Mucosa of stomach (tissue), 1 donor: ENCODE results near the gene KRTDAP.

Source experiments
- H3K27me3 ChIP-seq: one replicate; pipeline ENCODE4 v1.7.0; 2013; ENCODE audit warnings: mild to moderate bottlenecking, low read length; ENCODE audit not compliant: control insufficient read depth, insufficient read depth
- H3K36me3 ChIP-seq: one replicate; pipeline ENCODE4 v1.7.0; 2013; ENCODE audit warnings: low read length; ENCODE audit not compliant: control insufficient read depth, insufficient read depth
- H3K4me1 ChIP-seq: one replicate; pipeline ENCODE4 v1.7.0; 2013; ENCODE audit warnings: mild to moderate bottlenecking, low read length; ENCODE audit not compliant: control insufficient read depth, insufficient read depth
- H3K4me3 ChIP-seq: one replicate; pipeline ENCODE4 v1.7.0; 2013; ENCODE audit warnings: low read length
- H3K9ac ChIP-seq: one replicate; pipeline ENCODE4 v1.7.0; 2013; ENCODE audit warnings: mild to moderate bottlenecking, low read length, moderate library complexity
- H3K9me3 ChIP-seq: one replicate; pipeline ENCODE4 v1.7.0; 2013; ENCODE audit warnings: mild to moderate bottlenecking, low read length, moderate library complexity; ENCODE audit not compliant: control insufficient read depth
- donor health status: Pancreatic carcinoma.

The KRTDAP gene

GRCh38 chr19:35524181-35524837 lies 34.0 kb upstream of the KRTDAP start:
- H3K27me3 ChIP-seq, result no peaks in the 10 kb centered on the region
- H3K9me3 ChIP-seq, result no peaks in the 10 kb centered on the region
- no peaks in the 10 kb centered on the region for H3K4me1 ChIP-seq
- H3K4me3 ChIP-seq, result no peak overlapping the region
- no peaks in the 10 kb centered on the region for H3K36me3 ChIP-seq
- no peak overlapping the region for H3K9ac ChIP-seq

DNA sequence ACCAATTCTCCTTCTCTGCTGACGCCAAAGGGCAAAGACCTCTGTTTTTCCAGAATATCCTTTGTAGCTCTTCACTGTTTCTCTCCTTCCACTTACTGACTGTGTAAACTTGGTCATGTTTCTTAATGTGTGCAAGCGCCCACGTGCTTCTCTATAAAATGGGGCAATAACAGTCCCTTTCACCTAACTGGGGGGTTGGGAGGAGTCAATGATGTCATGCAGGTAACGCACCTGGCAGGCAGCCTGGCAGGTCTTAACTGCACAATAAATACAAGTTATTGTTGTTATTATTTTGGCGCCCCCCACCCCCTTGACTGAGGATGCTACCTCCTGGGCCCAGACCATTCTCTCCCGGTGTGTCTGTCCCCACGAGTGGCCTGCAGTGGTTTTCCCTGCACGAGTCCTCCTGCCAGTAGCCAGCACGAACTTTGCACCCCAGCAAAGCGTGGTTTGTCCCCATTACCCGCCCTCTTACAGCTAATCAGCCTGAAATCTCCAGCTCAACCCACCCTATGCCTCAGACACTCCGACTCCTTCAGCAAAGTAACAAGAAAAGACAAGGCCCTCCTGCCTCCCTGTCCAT lies 32.6 kb upstream of the KRTDAP start:
- Histone ChIP-seq H3K36me3 (no peaks in the 10 kb centered on the region), H3K9me3 (no peaks in the 10 kb centered on the region), H3K4me3 (no peak overlapping the region), H3K27me3 (no peaks in the 10 kb centered on the region), H3K9ac (no peak overlapping the region), H3K4me1 (no peaks in the 10 kb centered on the region)

- H3K4me1 ChIP-seq, result no peaks in the 10 kb centered on the region
- no peaks in the 10 kb centered on the region for H3K36me3 ChIP-seq
- no peaks in the 10 kb centered on the region for H3K9me3 ChIP-seq
- no peaks in the 10 kb centered on the region for H3K27me3 ChIP-seq
- no peak overlapping the region for H3K4me3 ChIP-seq
- no peak overlapping the region for H3K9ac ChIP-seq
Measured at GRCh38 chr19:35521124-35521743, 31.0 kb upstream of the KRTDAP start.

DNA sequence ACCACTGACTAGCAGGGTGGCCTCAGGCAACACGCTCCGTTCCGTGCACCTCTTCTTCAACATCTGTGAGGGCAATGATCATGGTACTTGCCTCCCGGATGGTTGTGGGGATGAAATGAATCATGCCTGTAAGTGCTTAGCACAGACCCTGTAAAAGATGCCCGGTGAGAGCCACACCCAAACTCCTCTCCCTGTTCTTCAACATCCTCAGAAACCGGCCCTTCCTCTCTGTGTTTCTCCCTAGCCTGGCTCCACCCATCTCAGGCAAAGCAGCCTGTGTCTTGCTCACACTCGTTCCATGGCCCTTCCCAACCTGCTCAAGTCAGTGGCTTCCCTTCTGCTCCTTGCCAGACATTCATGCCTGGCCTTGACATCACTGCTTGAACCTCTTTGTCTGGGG lies 29.0 kb upstream of the KRTDAP start:
- Histone ChIP-seq H3K4me1 (peaks cover under 1% of the 10 kb centered on the region), H3K9ac (no peak overlapping the region), H3K36me3 (no peaks in the 10 kb centered on the region), H3K4me3 (no peak overlapping the region), H3K27me3 (no peaks in the 10 kb centered on the region), H3K9me3 (no peaks in the 10 kb centered on the region)

GRCh38 chr19:35518313-35518712 lies 28.0 kb upstream of the KRTDAP start:
- Histone ChIP-seq H3K9me3 (no peaks in the 10 kb centered on the region), H3K27me3 (peaks cover 6% of the 10 kb centered on the region), H3K36me3 (no peaks in the 10 kb centered on the region), H3K9ac (no peak overlapping the region), H3K4me3 (no peak overlapping the region), H3K4me1 (peaks cover 5% of the 10 kb centered on the region)

DNA sequence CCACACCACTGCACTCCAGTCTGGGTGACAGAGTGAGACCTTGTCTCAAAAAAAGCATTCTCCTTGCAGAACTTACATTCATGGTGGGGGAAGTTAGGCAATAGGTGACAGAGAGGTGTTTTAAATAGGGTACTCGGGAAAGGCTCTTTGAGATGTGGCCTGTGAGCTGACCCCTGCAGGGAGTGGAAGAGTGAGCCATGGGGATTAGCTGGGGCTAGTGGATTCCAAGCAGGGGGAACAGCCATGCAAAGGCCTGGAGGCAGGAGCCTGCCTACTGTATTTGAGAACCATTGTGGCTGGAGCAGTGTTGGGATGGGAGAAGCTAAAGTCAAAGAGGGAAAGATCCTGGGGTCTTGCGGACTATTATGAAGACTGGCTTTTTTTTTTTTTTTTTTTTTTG lies 27.1 kb upstream of the KRTDAP start:
- Histone ChIP-seq H3K4me1 (peaks cover 5% of the 10 kb centered on the region), H3K4me3 (no peak overlapping the region), H3K36me3 (no peaks in the 10 kb centered on the region), H3K9ac (no peak overlapping the region), H3K9me3 (no peaks in the 10 kb centered on the region), H3K27me3 (peaks cover 11% of the 10 kb centered on the region)

GRCh38 chr19:35516310-35516709 lies 26.0 kb upstream of the KRTDAP start:
- Histone ChIP-seq H3K9ac (no peak overlapping the region), H3K4me3 (no peak overlapping the region), H3K4me1 (peaks cover 5% of the 10 kb centered on the region), H3K9me3 (no peaks in the 10 kb centered on the region), H3K36me3 (no peaks in the 10 kb centered on the region), H3K27me3 (peaks cover 15% of the 10 kb centered on the region)

DNA sequence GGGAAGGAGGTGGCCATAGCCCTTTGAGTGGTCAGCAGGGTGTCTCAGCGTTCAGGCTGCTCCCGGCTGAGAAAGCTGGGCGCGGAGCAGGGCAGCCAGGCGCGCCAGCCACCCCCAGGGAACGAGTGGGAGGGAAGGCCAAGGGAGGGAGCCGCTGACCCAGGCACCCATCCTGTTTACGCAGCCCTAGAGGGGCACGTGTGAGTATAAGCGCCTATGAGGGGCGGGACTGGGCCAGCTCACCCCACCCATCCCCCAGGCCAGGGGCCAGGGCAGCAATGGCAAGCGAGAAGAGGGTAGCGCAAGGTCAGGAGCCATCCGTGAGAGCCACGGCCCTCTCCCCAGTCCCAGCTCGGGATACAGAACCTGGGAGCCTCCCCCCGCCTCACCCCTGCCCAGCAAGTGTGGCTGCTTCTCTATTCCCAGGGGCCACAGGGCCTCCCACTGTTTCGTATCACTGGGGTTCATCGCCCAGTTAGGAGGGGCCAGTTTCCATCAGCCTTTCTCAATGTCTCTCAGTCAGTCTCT lies 24.1 kb upstream of the KRTDAP start:
- Histone ChIP-seq H3K27me3 (peaks cover 29% of the 10 kb centered on the region), H3K9me3 (no peaks in the 10 kb centered on the region), H3K4me3 (no peak overlapping the region), H3K4me1 (peaks cover 17% of the 10 kb centered on the region), H3K9ac (no peak overlapping the region), H3K36me3 (no peaks in the 10 kb centered on the region)

- H3K9ac ChIP-seq, result no peak within 1 kb of the TSS
- no peaks in the 10 kb centered on the region for H3K36me3 ChIP-seq
- H3K4me1 ChIP-seq, result peaks cover 23% of the 10 kb centered on the region
- no peak within 1 kb of the TSS for H3K4me3 ChIP-seq
- H3K9me3 ChIP-seq, result no peaks in the 10 kb centered on the region
- H3K27me3 ChIP-seq, result peaks cover 29% of the 10 kb centered on the region
Measured at GRCh38 chr19:35513628-35514281, 23.5 kb upstream of the KRTDAP start, which contains the start of gene DMKN. DMKN (minus strand) TSS chr19:35513649; CDS start chr19:35513475, 174 bp downstream.

DNA sequence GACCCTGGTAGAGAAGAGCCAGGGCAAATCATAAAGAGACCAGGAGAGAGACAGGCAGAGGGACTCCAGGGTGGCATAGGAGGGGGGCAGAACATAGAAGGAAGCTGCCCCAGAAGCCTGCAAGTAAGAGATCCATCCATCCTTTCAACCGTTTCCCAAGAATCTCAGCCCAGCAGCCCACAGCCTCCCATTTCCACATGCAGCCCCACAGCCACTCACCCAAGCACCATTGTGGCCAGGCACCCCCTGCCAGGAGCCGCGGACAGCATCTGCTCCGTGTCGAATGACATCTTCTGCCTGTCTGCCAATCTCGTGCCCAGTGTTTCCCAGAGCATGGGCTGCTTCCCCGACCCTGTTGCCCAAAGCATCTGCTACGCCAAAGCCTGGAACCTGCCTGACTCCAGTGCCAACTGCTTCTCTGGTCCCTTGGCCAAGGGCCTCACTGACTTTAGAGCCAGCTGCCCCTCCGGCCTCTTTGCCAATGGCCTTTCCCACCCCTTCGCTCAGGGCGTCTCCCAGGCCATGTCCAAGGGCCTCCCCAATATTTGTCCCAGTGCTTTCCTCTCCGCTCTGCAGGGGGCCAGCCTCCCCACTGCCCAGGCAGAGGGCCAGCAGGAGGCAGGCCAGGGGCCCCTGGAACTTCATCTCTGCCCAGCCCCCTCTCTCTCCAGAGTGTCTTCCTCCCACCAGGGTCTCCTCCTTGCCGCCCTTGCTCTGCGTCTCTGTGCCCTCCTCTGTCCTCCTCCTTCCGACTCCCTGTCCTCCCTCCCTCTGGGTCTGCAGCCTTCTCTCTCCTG lies 22.8 kb upstream of the KRTDAP start:
- H3K4me3 ChIP-seq, result no peak overlapping the region
- H3K4me1 ChIP-seq, result peaks cover 23% of the 10 kb centered on the region
- H3K9ac ChIP-seq, result no peak overlapping the region
- peaks cover 29% of the 10 kb centered on the region for H3K27me3 ChIP-seq
- no peaks in the 10 kb centered on the region for H3K36me3 ChIP-seq
- no peaks in the 10 kb centered on the region for H3K9me3 ChIP-seq

GRCh38 chr19:35511337-35511736 lies 21.1 kb upstream of the KRTDAP start:
- no peak overlapping the region for H3K4me3 ChIP-seq
- peaks cover 23% of the 10 kb centered on the region for H3K4me1 ChIP-seq
- H3K9ac ChIP-seq, result no peak overlapping the region
- no peaks in the 10 kb centered on the region for H3K36me3 ChIP-seq
- no peaks in the 10 kb centered on the region for H3K9me3 ChIP-seq
- H3K27me3 ChIP-seq, result peaks cover 29% of the 10 kb centered on the region
